BLaER1 treated with 17β-estradiol and CSF1 and Interleukin-3, amounts not matched to agents 10 nM and 100 nM (cell line): Measurements from ENCODE around the gene RNU1-2.
"Not testable (repeated sequence)": the region's sequence is repeated elsewhere in the genome, so short reads cannot be mapped to it uniquely, and the experiment has no call there.

Experiments
- H3K27ac ChIP-seq, 11 experiments: shearing (Covaris generic); formaldehyde crosslinking; 2 replicates each; pipeline ENCODE4 v1.8.1; 2022
- H3K27me3 ChIP-seq, 11 experiments: shearing (Covaris generic); formaldehyde crosslinking; 2 replicates each; pipeline ENCODE4 v1.8.1; 2022
- H3K36me3 ChIP-seq, 11 experiments: shearing (Covaris generic); formaldehyde crosslinking; 2 replicates each; pipeline ENCODE4 v1.8.1; 2022
- H3K4me1 ChIP-seq, 10 experiments: shearing (Covaris generic); formaldehyde crosslinking; 2 replicates each; pipeline ENCODE4 v1.8.1; 2022
- H3K4me2 ChIP-seq, 11 experiments: shearing (Covaris generic); formaldehyde crosslinking; 2 replicates each; pipeline ENCODE4 v1.8.1; 2022
- H3K4me3 ChIP-seq, 10 experiments: shearing (Covaris generic); formaldehyde crosslinking; 2 replicates each; pipeline ENCODE4 v1.8.1; 2022
- H3K9ac ChIP-seq, 11 experiments: shearing (Covaris generic); formaldehyde crosslinking; 2 replicates each; pipeline ENCODE4 v1.8.1; 2022
- H3K9me3 ChIP-seq, 11 experiments: shearing (Covaris generic); formaldehyde crosslinking; replicated peaks in 1 of 11; 2 replicates each; pipeline ENCODE4 v1.8.1; 2022
- H4K20me1 ChIP-seq, 11 experiments: shearing (Covaris generic); formaldehyde crosslinking; 2 replicates each; pipeline ENCODE4 v1.8.1; 2022
- Cebpa-rat ChIP-seq, 11 experiments: shearing (Covaris generic); IDR thresholded peaks; 2 replicates each; pipeline ENCODE4 v1.8.1; 2022

The RNU1-2 gene

GRCh38 chr1:16903458-16903796, 7.6 kb downstream of the RNU1-2 start:
- H3K27ac ChIP-seq: peak overlapping the region; percentile 96 to 98 (median 98); a peak in 21 of 22 replicates
- peaks cover 12 to 20% (median 16%) of the 10 kb centered on the region in 11 experiments; a peak in 20 of 22 replicates for H3K9me3 ChIP-seq
- peak overlapping the region; percentile 59 to 74 (median 66) for H3K4me3 ChIP-seq
- H3K4me2 ChIP-seq: peak overlapping the region; percentile 83 to 94 (median 90)
- H3K4me1 ChIP-seq: peaks cover 51 to 73% (median 63%) of the 10 kb centered on the region in 10 experiments
- H3K36me3 ChIP-seq: no peaks in the 10 kb centered on the region
- peak overlapping the region; percentile 94 to 97 (median 96) for H3K9ac ChIP-seq
- H3K27me3 ChIP-seq: no peaks in the 10 kb centered on the region
- no peak for TF ChIP-seq Cebpa-rat (IDR thresholded peaks at IDR 0.05)
- H4K20me1 ChIP-seq: no peaks in the 10 kb centered on the region

- H3K9ac ChIP-seq: peak overlapping the region; percentile 94 to 97 (median 96)
- H3K4me1 ChIP-seq: peaks cover 48 to 67% (median 59%) of the 10 kb centered on the region in 10 experiments
Observed at GRCh38 chr1:16904560-16905109, 8.9 kb downstream of the RNU1-2 start.

GRCh38 chr1:16905110-16905867, 9.5 kb downstream of the RNU1-2 start:
- peak overlapping the region; percentile 96 to 98 (median 98) for H3K27ac ChIP-seq
- TF ChIP-seq Cebpa-rat (IDR thresholded peaks at IDR 0.05): no peak
- H3K9me3 ChIP-seq: peaks cover 12 to 20% (median 16%) of the 10 kb centered on the region in 11 experiments; a peak in 20 of 22 replicates
- H3K27me3 ChIP-seq: no peaks in the 10 kb centered on the region
- peak overlapping the region; percentile 94 to 97 (median 96) for H3K9ac ChIP-seq
- H4K20me1 ChIP-seq: no peaks in the 10 kb centered on the region
- peak overlapping the region; percentile 59 to 74 (median 66) for H3K4me3 ChIP-seq
- peaks cover 48 to 68% (median 59%) of the 10 kb centered on the region in 10 experiments for H3K4me1 ChIP-seq
- H3K4me2 ChIP-seq: peak overlapping the region; percentile 83 to 94 (median 90)
- no peaks in the 10 kb centered on the region for H3K36me3 ChIP-seq

More at GRCh38 chr1:16904560-16905109, 8.9 kb downstream of the RNU1-2 start:
- Histone ChIP-seq H3K9me3 (peaks cover 12 to 20% (median 16%) of the 10 kb centered on the region in 11 experiments; a peak in 20 of 22 replicates), H3K27me3 (no peaks in the 10 kb centered on the region), H3K36me3 (no peaks in the 10 kb centered on the region), H3K4me3 (peak overlapping the region; percentile 59 to 74 (median 66)), H3K4me2 (peak overlapping the region; percentile 83 to 94 (median 90)), H3K27ac (peak overlapping the region; percentile 96 to 98 (median 98)), H4K20me1 (no peaks in the 10 kb centered on the region)
- no peak for TF ChIP-seq Cebpa-rat (IDR thresholded peaks at IDR 0.05)

GRCh38 chr1:16905868-16906702, 10.3 kb downstream of the RNU1-2 start:
- Histone ChIP-seq H3K4me1 (peaks cover 48 to 63% (median 55%) of the 10 kb centered on the region in 10 experiments), H4K20me1 (no peaks in the 10 kb centered on the region), H3K4me2 (peak overlapping the region; percentile 60 to 94 (median 71)), H3K9ac (peak overlapping the region in 10 of 11 experiments; percentile 94 to 97 (median 96); a peak in 18 of 22 replicates), H3K27ac (peak overlapping the region in 10 of 11 experiments; percentile 96 to 98 (median 98); a peak in 20 of 22 replicates), H3K9me3 (peaks cover 12 to 20% (median 16%) of the 10 kb centered on the region in 11 experiments; a peak in 20 of 22 replicates), H3K4me3 (peak overlapping the region in 9 of 10 experiments; percentile 9 to 65 (median 27); a peak in 9 of 20 replicates), H3K36me3 (no peaks in the 10 kb centered on the region), H3K27me3 (no peaks in the 10 kb centered on the region)
- no peak for TF ChIP-seq Cebpa-rat (IDR thresholded peaks at IDR 0.05)

- no peak overlapping the region for H3K9ac ChIP-seq
- H3K4me3 ChIP-seq: no peak overlapping the region
- H3K4me1 ChIP-seq: peaks cover 46 to 56% (median 50%) of the 10 kb centered on the region in 10 experiments
- peak overlapping the region; percentile 60 to 94 (median 71); a peak in 21 of 22 replicates for H3K4me2 ChIP-seq
- H3K27ac ChIP-seq: peak overlapping the region in 1 of 11 experiments; percentile 98; a peak in 2 of 22 replicates
- peaks cover 12 to 20% (median 16%) of the 10 kb centered on the region in 11 experiments; a peak in 20 of 22 replicates for H3K9me3 ChIP-seq
- TF ChIP-seq Cebpa-rat (IDR thresholded peaks at IDR 0.05): no peak
- H4K20me1 ChIP-seq: no peaks in the 10 kb centered on the region
- H3K36me3 ChIP-seq: no peaks in the 10 kb centered on the region
- H3K27me3 ChIP-seq: no peaks in the 10 kb centered on the region
Observed at GRCh38 chr1:16906873-16907272, 11.1 kb downstream of the RNU1-2 start.

- no peak for TF ChIP-seq Cebpa-rat (IDR thresholded peaks at IDR 0.05)
- Histone ChIP-seq H3K4me2 (peak overlapping the region; percentile 6 to 90 (median 71); a peak in 19 of 22 replicates), H3K4me1 (peaks cover 48 to 58% (median 51%) of the 10 kb centered on the region in 10 experiments), H4K20me1 (0 out of 22 replicates have a peak, but pooled peaks cover 0 to 4% (median 0%) of the 10 kb centered on the region in 11 experiments), H3K4me3 (no peak overlapping the region), H3K9ac (no peak overlapping the region), H3K27ac (0 out of 22 replicates have a peak overlapping the region, but pooled peaks of 1 of the 11 experiments have one; percentile 2), H3K27me3 (no peaks in the 10 kb centered on the region), H3K36me3 (no peaks in the 10 kb centered on the region), H3K9me3 (peaks cover 12 to 20% (median 16%) of the 10 kb centered on the region in 11 experiments; a peak in 20 of 22 replicates)
Observed at GRCh38 chr1:16907870-16908758, 12.3 kb downstream of the RNU1-2 start.

- not testable (repeated sequence) for H3K36me3 ChIP-seq, H3K27me3 ChIP-seq, H3K27ac ChIP-seq, H4K20me1 ChIP-seq, H3K4me3 ChIP-seq, H3K9ac ChIP-seq, H3K9me3 ChIP-seq
- Histone ChIP-seq H3K4me1 (peaks cover 31 to 51% (median 45%) of the 10 kb centered on the region in 10 experiments), H3K4me2 (peak overlapping the region; percentile 85 to 100 (median 96))
Observed at GRCh38 chr1:16911851-16912721, 16.3 kb downstream of the RNU1-2 start.

- not testable (repeated sequence) for H4K20me1 ChIP-seq, H3K9me3 ChIP-seq, H3K36me3 ChIP-seq, H3K27ac ChIP-seq, H3K27me3 ChIP-seq
- peak overlapping the region in 6 of 10 experiments; percentile 65 to 96 (median 84); a peak in 3 of 20 replicates for H3K4me3 ChIP-seq
- peaks cover 26 to 45% (median 39%) of the 10 kb centered on the region in 10 experiments for H3K4me1 ChIP-seq
- H3K4me2 ChIP-seq: peak overlapping the region; percentile 85 to 100 (median 96)
- H3K9ac ChIP-seq: peak overlapping the region in 5 of 11 experiments; percentile 79 to 90 (median 90); a peak in 5 of 22 replicates
Observed at GRCh38 chr1:16912742-16913141, 17.0 kb downstream of the RNU1-2 start.
